Germinal center (tissue), 1 donor: Measurements from ENCODE around the gene UGP2.
"Not testable (repeated sequence)": the region's sequence is repeated elsewhere in the genome, so short reads cannot be mapped to it uniquely, and the experiment has no call there.

Source experiments
- DNase-seq: peaks from one replicate; pipeline ENCODE4 v3.0.0; 2012; ENCODE audit warnings: mixed read lengths, low spot score

The UGP2 gene

GRCh38 chr2:63841254-63842022 is at the start of gene UGP2:
Gene UGP2 (plus strand): TSS chr2:63841896. CDS start chr2:63842186, 290 bp downstream.
- DNase-seq = peak; percentile 79

- no peak for DNase-seq
These were observed 49.2 kb upstream of the UGP2 start for GRCh38 chr2:63792530-63792929.

GRCh38 chr2:63796366-63796765 is 45.3 kb upstream of the UGP2 start:
- DNase-seq = no peak

GRCh38 chr2:63796796-63797195 is 44.9 kb upstream of the UGP2 start:
- DNase-seq = no peak

GRCh38 chr2:63801455-63801854 is 40.2 kb upstream of the UGP2 start:
- no peak for DNase-seq

- no peak for DNase-seq
These were observed 36.3 kb upstream of the UGP2 start for GRCh38 chr2:63805412-63805811.

GRCh38 chr2:63808036-63808435 is 33.7 kb upstream of the UGP2 start:
- DNase-seq = not testable (repeated sequence)

- DNase-seq = not testable (repeated sequence)
These were observed 32.8 kb upstream of the UGP2 start for GRCh38 chr2:63808911-63809310.

GRCh38 chr2:63811063-63811462 is 30.6 kb upstream of the UGP2 start:
- no peak for DNase-seq

GRCh38 chr2:63811870-63812269 is 29.8 kb upstream of the UGP2 start:
- DNase-seq = not testable (repeated sequence)

- no peak for DNase-seq
These were observed 27.6 kb upstream of the UGP2 start for GRCh38 chr2:63814114-63814513.

GRCh38 chr2:63817382-63817781 is 24.3 kb upstream of the UGP2 start:
- DNase-seq = no peak

- DNase-seq = no peak
These were observed 23.4 kb upstream of the UGP2 start for GRCh38 chr2:63818271-63818670.

GRCh38 chr2:63819256-63819655 is 22.4 kb upstream of the UGP2 start:
- DNase-seq = no peak

- no peak for DNase-seq
These were observed 21.7 kb upstream of the UGP2 start for GRCh38 chr2:63819765-63820717.

GRCh38 chr2:63820969-63821368 is 20.7 kb upstream of the UGP2 start:
- no peak for DNase-seq

GRCh38 chr2:63821396-63821795 is 20.3 kb upstream of the UGP2 start:
- no peak for DNase-seq

GRCh38 chr2:63822478-63822877 is 19.2 kb upstream of the UGP2 start:
- no peak for DNase-seq

GRCh38 chr2:63827749-63828148 is 13.9 kb upstream of the UGP2 start:
- no peak for DNase-seq

GRCh38 chr2:63831176-63831575 is 10.5 kb upstream of the UGP2 start:
- no peak for DNase-seq

GRCh38 chr2:63834401-63834800 is 7.3 kb upstream of the UGP2 start:
- no peak for DNase-seq

GRCh38 chr2:63837036-63837594 is 4.6 kb upstream of the UGP2 start:
- DNase-seq = no peak
